Neural cell (in vitro differentiated cells): Measurements from ENCODE around the gene MAP2K7.
A peak's percentile ranks its signal among the peaks of the same experiment; 100 is the strongest.
"Not testable (repeated sequence)": the region's sequence is repeated elsewhere in the genome, so short reads cannot be mapped to it uniquely, and the experiment has no call there.

ENCODE experiments used
- CTCF ChIP-seq: fragments of 450-650 bp; IDR thresholded peaks from 2 replicates; pipeline ENCODE4 v1.5.1; 2014; ENCODE audit warnings: antibody characterized with exemption, mild to moderate bottlenecking, moderate library complexity; ENCODE audit not compliant: poor library complexity, severe bottlenecking
- EP300 ChIP-seq: fragments of 450-650 bp; conservative IDR thresholded peaks from 2 replicates; pipeline ENCODE4 v1.6.1; 2014; ENCODE audit warnings: antibody characterized with exemption, mild to moderate bottlenecking, moderate library complexity; ENCODE audit not compliant: poor library complexity, severe bottlenecking
- EZH2 ChIP-seq: fragments of 200-600, 300-800 bp; shearing (Covaris generic), sonication (generic); IDR thresholded peaks from 2 replicates; pipeline ENCODE4 v1.6.1; 2014; ENCODE audit warnings: antibody characterized with exemption, low read length, borderline replicate concordance, mild to moderate bottlenecking; ENCODE audit not compliant: insufficient read depth, poor library complexity, severe bottlenecking
- MXI1 ChIP-seq: fragments of 450-650 bp; conservative IDR thresholded peaks from 2 replicates; pipeline ENCODE4 v1.6.1; 2014; ENCODE audit warnings: antibody characterized with exemption, mild to moderate bottlenecking; ENCODE audit not compliant: poor library complexity, severe bottlenecking
- POLR2AphosphoS5 ChIP-seq: IDR thresholded peaks from 2 replicates; pipeline ENCODE4 v1.6.1; 2012
- REST ChIP-seq: IDR thresholded peaks from 2 replicates; pipeline ENCODE4 v1.6.1; 2012; ENCODE audit warnings: borderline replicate concordance
- TAF1 ChIP-seq: IDR thresholded peaks from 2 replicates; pipeline ENCODE4 v1.6.1; 2012; ENCODE audit warnings: low read depth

GRCh38 chr19:7918062-7918614, 14.5 kb downstream of the MAP2K7 start:
- TF ChIP-seq CTCF, result peak; percentile 18
- not testable (repeated sequence) for TF ChIP-seq POLR2AphosphoS5, EZH2, MXI1, TAF1, REST, EP300
